ENCODE data around the gene DIP2B.

DIP2B gene

DNA sequence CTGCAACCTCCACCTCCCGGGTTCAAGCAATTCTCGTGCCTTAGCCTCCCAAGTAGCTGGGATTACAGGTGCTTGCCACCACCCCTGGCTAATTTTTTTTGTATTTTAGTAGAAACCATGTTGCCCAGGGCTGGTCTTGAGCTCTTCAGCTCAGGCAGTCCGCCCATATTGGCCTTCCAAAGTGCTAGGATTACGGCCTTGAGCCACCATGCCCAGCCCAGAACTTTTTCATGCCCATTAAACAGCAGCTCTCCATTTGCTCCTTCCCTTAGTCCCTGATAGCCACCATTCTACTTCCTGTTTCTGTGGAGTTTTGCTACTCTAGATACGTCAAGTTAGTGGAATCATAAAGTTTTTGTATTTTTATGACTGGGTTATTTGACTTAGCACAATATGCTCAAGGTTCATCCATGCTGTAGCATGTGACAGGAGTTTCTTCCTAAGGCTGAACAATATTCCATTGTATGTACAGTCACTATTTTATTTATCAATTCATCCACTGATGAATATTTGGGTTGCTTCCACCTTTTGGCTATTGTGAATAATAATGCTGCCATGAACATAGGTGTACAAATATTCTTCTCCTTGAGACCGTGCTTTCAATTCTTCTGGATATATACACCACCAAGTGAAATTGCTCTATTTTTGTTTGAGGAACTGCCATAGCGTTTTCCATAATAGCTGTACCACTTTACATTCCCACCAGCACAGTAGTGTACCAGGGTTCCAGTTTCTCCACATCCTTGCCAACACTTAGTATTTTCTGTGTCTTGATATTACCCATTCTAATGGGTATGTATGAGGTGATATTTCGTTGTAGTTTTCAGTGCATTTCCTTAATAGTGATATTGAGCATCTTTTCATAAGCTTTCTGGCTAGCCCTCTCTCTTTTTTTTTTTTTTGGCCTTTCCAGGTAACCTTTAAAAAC lies 274.1 kb downstream of the DIP2B start:
- no peaks in the 10 kb centered on the region for H3K9me3 ChIP-seq (ENCODE audit: low read depth, low read length)
- no peak overlapping the region for H3K9ac ChIP-seq (ENCODE audit: insufficient read length)
- peaks cover 12% of the 10 kb centered on the region for H3K36me3 ChIP-seq (ENCODE audit: insufficient read depth, low read length)
- no peak for DNase-seq (ENCODE audit: low read depth, low spot score)
- H3K27ac ChIP-seq, result no peak overlapping the region
- no peak overlapping the region for H3K4me3 ChIP-seq
- TF ChIP-seq EZH2 (IDR thresholded peaks at IDR 0.05) (no peak), POLR2AphosphoS5 (IDR thresholded peaks at IDR 0.05; ENCODE audit: borderline replicate concordance, low read depth, low read length) (no peak), FOXP2 (optimal IDR thresholded peaks at IDR 0.05; ENCODE audit: control extremely low read depth, extremely low read length, insufficient read depth) (no peak)

DNA sequence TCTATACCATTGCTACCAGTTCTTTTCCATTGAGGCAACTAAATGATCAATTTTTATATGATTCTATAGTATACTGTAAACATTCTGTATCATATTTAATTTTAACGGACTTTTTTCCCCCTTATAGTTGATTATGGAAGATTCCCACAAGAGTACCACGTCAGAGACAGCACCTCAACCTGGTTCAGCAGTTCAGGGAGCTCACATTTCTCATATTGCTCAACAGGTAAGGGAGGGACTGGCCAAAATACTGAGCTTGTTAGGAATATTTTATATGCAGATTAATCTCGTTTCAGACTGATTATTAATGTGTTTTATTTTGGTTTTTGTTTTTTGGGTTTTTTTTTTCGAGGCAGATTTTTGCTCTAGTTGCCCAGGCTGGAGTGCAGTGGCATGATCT lies 275.2 kb downstream of the DIP2B start:
- DNase-seq (ENCODE audit: low read depth, low spot score), result no peak
- Histone ChIP-seq H3K27ac (no peak overlapping the region), H3K9ac (ENCODE audit: insufficient read length) (no peak overlapping the region), H3K36me3 (ENCODE audit: insufficient read depth, low read length) (peaks cover 17% of the 10 kb centered on the region), H3K4me3 (no peak overlapping the region), H3K9me3 (ENCODE audit: low read depth, low read length) (no peaks in the 10 kb centered on the region)
- TF ChIP-seq EZH2 (IDR thresholded peaks at IDR 0.05), result no peak
- no peak for TF ChIP-seq POLR2AphosphoS5 (IDR thresholded peaks at IDR 0.05; ENCODE audit: borderline replicate concordance, low read depth, low read length)
- no peak for TF ChIP-seq FOXP2 (optimal IDR thresholded peaks at IDR 0.05; ENCODE audit: control extremely low read depth, extremely low read length, insufficient read depth)

GRCh38 chr12:50784501-50784900 lies 279.7 kb downstream of the DIP2B start:
- TF ChIP-seq FOXP2 (optimal IDR thresholded peaks at IDR 0.05; ENCODE audit: control extremely low read depth, extremely low read length, insufficient read depth) (no peak), POLR2AphosphoS5 (IDR thresholded peaks at IDR 0.05; ENCODE audit: borderline replicate concordance, low read depth, low read length) (no peak), EZH2 (IDR thresholded peaks at IDR 0.05) (no peak)

DNA sequence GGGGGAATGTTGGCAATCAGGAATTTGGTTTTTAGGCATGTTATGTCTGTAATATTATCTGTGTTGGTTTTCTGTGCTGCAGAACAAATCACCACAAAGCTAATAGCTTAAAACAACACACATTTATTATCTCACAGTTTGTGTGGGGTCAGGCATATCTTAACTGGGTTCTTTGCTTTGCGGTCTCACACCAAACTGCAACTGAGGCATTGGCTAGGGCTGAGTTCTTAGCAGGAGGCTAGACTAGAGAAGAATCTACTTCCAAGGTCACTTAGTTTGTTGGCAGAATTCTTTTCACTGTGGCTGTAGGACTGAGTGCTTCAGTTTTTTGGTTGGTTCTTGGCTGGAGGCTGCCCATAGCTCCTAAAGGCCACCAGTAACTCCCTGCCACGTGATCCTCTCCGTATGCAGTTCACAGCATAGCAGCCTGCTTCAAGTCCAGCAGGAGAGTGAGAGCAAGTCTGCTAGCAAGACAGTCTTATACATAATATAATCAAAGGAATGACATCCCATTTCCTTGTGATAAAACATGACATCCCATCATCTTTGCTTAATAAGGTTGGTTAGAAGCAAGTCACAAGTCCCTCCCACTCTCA lies 280.7 kb downstream of the DIP2B start:
- Histone ChIP-seq H3K9ac (ENCODE audit: insufficient read length) (no peak overlapping the region), H3K4me3 (no peak overlapping the region), H3K27ac (no peak overlapping the region), H3K9me3 (ENCODE audit: low read depth, low read length) (no peaks in the 10 kb centered on the region), H3K36me3 (ENCODE audit: insufficient read depth, low read length) (peaks cover 34% of the 10 kb centered on the region)
- TF ChIP-seq FOXP2 (optimal IDR thresholded peaks at IDR 0.05; ENCODE audit: control extremely low read depth, extremely low read length, insufficient read depth) (no peak), EZH2 (IDR thresholded peaks at IDR 0.05) (no peak), POLR2AphosphoS5 (IDR thresholded peaks at IDR 0.05; ENCODE audit: borderline replicate concordance, low read depth, low read length) (no peak)
- no peak for DNase-seq (ENCODE audit: low read depth, low spot score)

More at GRCh38 chr12:50784501-50784900, 279.7 kb downstream of the DIP2B start:
- no peak overlapping the region for H3K9ac ChIP-seq (ENCODE audit: insufficient read length)
- H3K9me3 ChIP-seq (ENCODE audit: low read depth, low read length), result no peaks in the 10 kb centered on the region
- no peak overlapping the region for H3K27ac ChIP-seq
- no peak overlapping the region for H3K4me3 ChIP-seq
- H3K36me3 ChIP-seq (ENCODE audit: insufficient read depth, low read length), result peaks cover 34% of the 10 kb centered on the region
- no peak for DNase-seq (ENCODE audit: low read depth, low spot score)

GRCh38 chr12:50786498-50787231 lies 281.9 kb downstream of the DIP2B start:
- Histone ChIP-seq H3K9me3 (ENCODE audit: low read depth, low read length) (no peaks in the 10 kb centered on the region), H3K36me3 (ENCODE audit: insufficient read depth, low read length) (peaks cover 29% of the 10 kb centered on the region), H3K27ac (no peak overlapping the region), H3K9ac (ENCODE audit: insufficient read length) (no peak overlapping the region), H3K4me3 (no peak overlapping the region)
- no peak for DNase-seq (ENCODE audit: low read depth, low spot score)
- TF ChIP-seq EZH2 (IDR thresholded peaks at IDR 0.05) (no peak), POLR2AphosphoS5 (IDR thresholded peaks at IDR 0.05; ENCODE audit: borderline replicate concordance, low read depth, low read length) (no peak), FOXP2 (optimal IDR thresholded peaks at IDR 0.05; ENCODE audit: control extremely low read depth, extremely low read length, insufficient read depth) (no peak)

- Histone ChIP-seq H3K27ac (no peak overlapping the region), H3K9me3 (ENCODE audit: low read depth, low read length) (no peaks in the 10 kb centered on the region), H3K9ac (ENCODE audit: insufficient read length) (no peak overlapping the region), H3K4me3 (no peak overlapping the region), H3K36me3 (ENCODE audit: insufficient read depth, low read length) (peaks cover 26% of the 10 kb centered on the region)
- DNase-seq (ENCODE audit: low read depth, low spot score), result no peak
- TF ChIP-seq EZH2 (IDR thresholded peaks at IDR 0.05), result no peak
- no peak for TF ChIP-seq POLR2AphosphoS5 (IDR thresholded peaks at IDR 0.05; ENCODE audit: borderline replicate concordance, low read depth, low read length)
- no peak for TF ChIP-seq FOXP2 (optimal IDR thresholded peaks at IDR 0.05; ENCODE audit: control extremely low read depth, extremely low read length, insufficient read depth)
Measured at GRCh38 chr12:50787618-50788017, 282.8 kb downstream of the DIP2B start.

- no peak for DNase-seq (ENCODE audit: low read depth, low spot score)
- Histone ChIP-seq H3K4me3 (no peak overlapping the region), H3K36me3 (ENCODE audit: insufficient read depth, low read length) (peaks cover 26% of the 10 kb centered on the region), H3K9me3 (ENCODE audit: low read depth, low read length) (no peaks in the 10 kb centered on the region), H3K9ac (ENCODE audit: insufficient read length) (no peak overlapping the region), H3K27ac (no peak overlapping the region)
- no peak for TF ChIP-seq POLR2AphosphoS5 (IDR thresholded peaks at IDR 0.05; ENCODE audit: borderline replicate concordance, low read depth, low read length)
- no peak for TF ChIP-seq FOXP2 (optimal IDR thresholded peaks at IDR 0.05; ENCODE audit: control extremely low read depth, extremely low read length, insufficient read depth)
- TF ChIP-seq EZH2 (IDR thresholded peaks at IDR 0.05), result no peak
Measured at GRCh38 chr12:50788561-50788960, 283.8 kb downstream of the DIP2B start.

GRCh38 chr12:50790081-50790480 lies 285.3 kb downstream of the DIP2B start:
- no peak overlapping the region for H3K9ac ChIP-seq (ENCODE audit: insufficient read length)
- no peak overlapping the region for H3K27ac ChIP-seq
- peaks cover 23% of the 10 kb centered on the region for H3K36me3 ChIP-seq (ENCODE audit: insufficient read depth, low read length)
- H3K9me3 ChIP-seq (ENCODE audit: low read depth, low read length), result no peaks in the 10 kb centered on the region
- DNase-seq (ENCODE audit: low read depth, low spot score), result no peak
- TF ChIP-seq FOXP2 (optimal IDR thresholded peaks at IDR 0.05; ENCODE audit: control extremely low read depth, extremely low read length, insufficient read depth) (no peak), POLR2AphosphoS5 (IDR thresholded peaks at IDR 0.05; ENCODE audit: borderline replicate concordance, low read depth, low read length) (no peak), EZH2 (IDR thresholded peaks at IDR 0.05) (no peak)
- H3K4me3 ChIP-seq, result no peak overlapping the region
